NCI-H1105 (cell line): ENCODE results near the gene IL1RAP.

ENCODE experiments used
- DNase-seq: peaks from one replicate; lab custom pipeline; 2025; lab: John Stamatoyannopoulos, UW

The IL1RAP gene

DNA sequence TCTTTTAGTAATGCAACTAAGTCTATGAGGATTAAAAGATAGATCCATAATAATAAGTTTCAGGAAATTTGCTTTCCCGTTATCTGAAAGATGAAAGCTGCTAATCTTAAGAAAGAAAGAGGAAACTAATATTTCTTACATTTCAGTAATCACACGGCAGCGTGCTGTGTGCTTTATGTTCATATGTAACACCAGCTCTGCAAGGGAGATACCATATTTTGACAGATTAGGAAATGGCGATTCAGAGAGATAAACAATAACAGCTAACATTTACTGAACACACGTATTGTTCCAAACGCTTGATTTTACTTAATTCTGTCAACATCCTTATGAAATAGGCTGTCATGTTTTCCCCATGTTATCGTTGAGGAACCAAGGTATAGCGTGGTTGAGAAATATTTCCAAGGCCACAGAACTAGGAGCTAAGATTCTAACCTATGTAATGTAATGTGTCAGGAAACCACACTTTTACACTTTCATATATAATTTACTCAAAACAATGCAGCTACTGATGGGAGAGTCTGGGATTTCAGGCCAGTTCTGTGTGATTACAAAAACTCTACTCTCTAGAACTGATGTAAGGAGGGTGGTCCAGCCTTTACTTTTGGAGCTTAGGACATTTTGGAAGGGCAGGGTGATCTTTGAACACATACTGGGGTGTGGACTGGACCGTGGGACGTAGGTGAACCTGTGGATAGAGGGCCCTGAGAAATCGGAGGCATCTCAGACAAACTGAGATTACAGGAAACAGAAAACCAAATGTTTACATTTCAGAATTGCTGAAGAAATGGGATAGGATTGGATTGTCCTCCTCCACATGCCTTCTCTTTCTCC, 100.6 kb downstream of the IL1RAP start:
- no peak for DNase-seq

DNA sequence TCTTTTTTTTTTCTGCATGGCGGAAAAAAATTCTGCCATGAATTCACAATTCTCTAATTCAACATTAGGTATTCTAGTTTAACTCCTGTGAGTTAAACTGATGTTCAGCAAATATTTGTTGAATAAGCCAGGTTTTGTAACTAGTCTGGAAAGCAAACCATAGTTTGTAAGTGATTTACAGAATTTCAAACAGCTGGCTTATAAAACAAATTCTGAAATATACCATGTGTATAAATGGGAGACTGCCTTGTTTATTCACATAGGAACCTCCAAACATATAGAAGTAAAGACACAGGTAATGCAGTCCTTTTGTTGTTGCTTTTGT, 101.1 kb downstream of the IL1RAP start:
- no peak for DNase-seq

DNA sequence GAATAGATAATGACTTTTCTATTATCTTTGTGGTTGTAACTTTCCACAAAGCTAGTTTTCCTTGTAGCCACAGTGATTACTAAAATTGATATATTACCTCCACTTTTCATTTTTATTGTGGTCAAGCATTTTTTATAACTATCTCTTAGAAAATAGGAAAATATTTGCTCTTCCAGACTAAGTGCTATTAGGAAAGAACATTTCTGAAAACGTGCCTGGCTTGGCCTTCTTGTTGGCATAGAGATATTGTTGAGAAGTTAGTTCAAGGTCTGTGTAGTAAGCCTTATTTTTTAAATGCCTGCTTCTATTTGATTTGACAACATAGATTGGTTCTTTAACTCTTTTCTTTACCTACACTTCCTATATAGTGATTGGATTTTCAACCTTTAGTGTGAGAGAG, 101.7 kb downstream of the IL1RAP start:
- no peak for DNase-seq

DNA sequence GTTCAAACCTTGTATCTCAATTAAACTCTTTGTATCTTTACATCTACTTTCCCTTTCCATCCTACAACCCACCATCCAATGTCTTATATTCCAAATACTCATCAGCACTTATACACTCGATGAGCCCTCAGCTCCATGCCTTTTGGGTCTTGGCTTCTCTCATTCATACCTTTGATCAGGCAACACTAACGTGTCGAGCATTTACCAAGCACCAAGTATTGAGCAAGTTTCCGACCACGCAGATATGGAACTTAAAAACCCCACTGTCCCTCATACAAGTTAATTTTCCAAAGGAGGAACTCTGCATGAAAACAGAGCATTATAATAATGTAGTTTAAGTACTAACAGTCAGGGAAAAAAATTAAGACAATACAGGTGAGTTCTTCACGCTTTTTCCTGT, 102.8 kb downstream of the IL1RAP start:
- no peak for DNase-seq

DNA sequence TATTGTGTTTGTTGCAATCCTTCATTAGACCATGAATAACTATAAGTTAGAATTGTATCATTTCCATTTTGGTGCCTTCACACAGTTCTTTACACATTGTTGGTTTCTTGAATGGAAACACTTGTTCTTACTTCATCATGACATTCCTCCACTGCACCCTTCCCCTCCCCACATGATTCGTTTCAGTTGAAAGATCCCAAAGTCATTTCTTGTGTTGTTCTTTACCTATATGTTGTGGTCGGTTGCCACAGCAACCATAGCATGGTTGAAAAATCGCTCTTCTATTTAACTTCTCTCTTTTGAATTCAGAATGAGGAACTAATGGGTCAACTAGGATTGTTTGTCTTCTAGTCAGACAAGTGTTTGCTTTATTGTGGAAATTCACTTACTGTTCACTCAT, 103.3 kb downstream of the IL1RAP start:
- no peak for DNase-seq

DNA sequence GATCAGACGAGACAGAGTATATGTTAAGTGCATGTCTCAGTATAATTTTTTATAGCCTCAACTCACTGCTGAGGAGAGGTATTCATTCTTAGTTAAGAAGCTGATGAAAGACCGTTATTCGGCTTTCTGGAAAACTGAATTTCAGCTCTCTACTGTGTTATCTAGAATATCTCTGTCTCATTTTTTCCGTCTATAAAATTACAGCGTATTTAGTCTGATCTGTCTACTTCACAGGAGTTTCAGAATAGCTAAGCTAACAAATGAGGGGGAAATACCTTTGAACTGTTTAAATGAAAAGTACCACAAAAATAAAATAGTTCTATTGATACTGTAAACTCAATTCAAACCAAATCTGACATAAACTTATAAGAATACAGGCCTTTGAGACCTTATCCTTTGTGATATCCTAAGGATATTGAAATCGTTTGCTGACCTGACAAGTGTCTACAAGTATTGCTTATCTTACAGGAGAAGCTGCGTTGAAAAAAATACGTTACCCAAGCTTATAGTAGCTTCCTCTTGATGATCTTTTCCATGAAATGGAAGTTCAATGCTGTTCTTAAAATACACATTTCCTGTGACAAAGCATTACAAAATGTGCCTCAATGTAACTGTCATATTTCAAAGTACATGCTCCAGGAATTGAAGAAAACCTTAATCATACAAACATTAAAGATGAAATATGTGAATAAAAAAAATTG, 104.6 kb downstream of the IL1RAP start:
- DNase-seq: no peak

DNA sequence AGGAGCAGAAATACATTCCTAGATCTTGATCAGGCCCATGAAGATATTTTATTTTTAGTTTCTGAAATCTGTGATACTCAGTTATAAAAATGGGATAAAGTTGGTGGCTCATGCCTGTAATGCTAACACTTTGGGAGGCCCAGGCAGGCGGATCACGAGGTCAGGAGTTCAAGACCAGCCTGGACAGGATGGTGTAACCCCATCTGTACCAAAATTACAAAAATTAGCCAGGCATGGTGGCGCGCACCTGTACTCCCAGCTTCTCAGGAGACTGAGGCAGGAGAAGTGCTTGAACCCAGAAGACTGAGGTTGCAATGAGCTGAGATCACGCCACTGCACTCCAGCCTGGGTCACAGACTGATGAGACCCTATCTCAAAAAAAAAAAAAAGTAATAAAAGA, 105.5 kb downstream of the IL1RAP start:
- DNase-seq: no peak

DNA sequence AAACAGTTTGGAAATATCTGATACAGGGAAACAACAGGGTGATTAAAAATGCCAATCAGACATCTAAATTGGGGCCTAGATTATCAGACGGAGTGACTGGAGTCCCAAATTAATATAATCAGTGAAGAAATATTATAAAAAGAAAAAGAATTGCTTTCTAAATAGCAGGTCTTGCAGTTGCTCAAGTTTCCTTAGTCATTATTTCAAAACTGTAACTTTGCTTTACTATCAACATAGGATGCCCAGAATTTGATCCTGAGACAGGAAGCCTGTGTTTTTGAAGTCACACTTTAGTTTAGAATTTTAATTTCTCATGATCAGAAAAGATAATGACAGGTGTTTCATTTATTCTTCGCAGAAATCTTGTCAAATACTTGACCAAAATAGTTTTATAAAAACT, 105.9 kb downstream of the IL1RAP start:
- no peak for DNase-seq

DNA sequence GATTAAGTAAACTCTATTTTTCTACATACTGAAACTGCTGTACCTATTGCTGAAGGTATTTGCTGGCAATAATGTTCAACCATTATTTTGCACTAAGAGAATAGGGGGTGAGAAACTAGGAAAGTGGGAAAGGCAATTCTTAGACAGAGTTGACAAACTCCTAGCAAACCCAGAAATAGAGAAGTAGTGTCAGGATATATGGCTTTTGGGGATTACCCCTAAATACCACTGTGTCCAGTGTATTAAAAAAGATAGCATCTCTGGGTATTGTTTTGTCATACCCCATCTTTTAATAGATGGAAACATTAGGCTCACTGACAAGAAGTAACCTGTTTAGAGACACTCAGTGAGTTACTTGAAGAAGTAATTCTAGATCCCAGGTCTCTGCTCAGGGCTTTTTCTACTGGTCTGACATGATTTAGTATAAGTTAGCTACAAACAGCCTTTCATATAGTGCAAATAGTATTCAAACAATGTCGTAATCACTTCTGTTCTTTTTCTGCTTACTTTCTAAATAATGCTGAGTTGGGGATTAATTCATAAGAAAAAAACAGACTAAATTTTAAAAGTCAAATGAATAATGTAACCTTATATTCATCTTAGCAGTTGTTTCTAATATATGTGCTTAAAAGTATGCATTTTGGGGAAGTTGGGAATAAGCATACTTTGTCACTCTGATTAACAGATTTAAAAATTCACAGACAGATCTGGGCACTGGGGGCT, 107.2 kb downstream of the IL1RAP start:
- DNase-seq: no peak

DNA sequence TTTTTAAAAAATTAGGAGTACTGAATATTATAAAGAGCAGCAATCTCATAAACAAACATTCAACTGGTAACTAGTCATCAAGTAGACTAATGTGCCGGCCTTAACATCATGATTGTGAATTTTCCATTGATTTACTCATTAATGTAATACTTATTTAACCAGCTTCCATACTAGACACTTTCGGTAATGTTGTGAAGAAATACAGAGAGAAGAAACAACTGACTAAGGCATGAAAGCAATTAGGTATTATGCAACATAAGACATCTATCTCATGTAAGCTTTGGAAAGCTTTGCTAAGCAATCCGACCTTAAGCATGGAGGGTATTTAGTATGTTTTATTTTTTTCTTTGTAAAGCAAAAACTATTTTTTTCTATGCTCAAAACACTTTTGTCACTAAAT, 108.0 kb downstream of the IL1RAP start:
- DNase-seq: no peak

DNA sequence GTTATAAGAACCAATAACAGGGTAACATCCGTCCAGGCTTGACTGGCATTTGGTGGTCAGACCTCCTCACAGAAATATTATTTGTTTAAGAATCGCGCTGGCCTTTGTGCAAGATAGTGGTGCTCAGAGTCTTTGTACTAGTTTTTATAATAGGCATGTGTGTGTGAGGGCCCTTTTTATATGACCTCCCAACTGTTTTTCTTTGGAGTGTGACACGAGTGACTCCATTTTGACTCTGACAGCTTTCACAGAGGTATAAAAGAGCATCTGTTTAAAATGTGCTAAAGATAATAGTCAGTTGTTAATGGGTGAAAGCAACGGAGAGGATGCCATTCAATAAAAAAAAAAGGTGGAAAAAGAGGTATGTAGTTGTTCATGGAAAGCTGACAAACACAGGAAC, 110.4 kb downstream of the IL1RAP start:
- no peak for DNase-seq

DNA sequence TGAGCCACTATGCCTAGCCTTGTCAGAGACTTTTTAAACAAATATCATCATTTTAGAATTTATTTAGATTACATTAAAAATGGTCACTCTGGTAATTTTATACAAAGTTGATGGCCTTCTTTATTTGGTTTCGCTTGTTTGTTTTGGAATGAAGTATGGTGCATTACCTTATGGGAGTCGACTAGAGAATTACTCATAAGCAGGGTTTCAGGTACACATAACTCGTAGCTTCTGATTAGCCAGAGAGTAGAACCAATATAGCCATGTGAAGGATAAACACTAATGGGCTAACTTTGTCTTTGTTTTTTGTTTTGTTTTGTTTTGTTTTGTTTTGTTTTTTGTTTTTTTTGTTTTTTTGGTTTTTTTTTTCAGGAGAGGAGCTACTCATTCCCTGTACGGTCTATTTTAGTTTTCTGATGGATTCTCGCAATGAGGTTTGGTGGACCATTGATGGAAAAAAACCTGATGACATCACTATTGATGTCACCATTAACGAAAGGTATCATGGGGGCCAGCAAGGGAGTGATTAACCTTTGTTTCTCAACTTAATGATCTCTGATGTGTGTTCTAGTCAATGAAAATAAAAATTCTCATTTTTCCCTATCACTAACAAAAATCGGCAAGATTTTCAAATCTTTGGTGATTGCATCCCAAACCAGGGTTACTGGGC, 113.2 kb downstream of the IL1RAP start:
- DNase-seq: no peak

DNA sequence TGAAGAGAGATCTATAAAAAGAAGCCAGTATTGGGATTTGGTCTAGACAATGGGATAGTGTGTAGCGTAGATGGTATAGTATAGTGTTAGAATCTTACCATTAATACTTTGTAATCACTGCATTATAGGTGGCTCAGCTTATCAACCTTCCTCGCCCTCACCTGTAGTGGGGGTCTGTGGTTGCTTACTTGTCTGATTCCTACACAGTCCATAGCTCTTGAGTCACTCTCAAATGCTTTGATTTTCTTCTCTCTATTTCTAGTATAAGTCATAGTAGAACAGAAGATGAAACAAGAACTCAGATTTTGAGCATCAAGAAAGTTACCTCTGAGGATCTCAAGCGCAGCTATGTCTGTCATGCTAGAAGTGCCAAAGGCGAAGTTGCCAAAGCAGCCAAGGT, 115.2 kb downstream of the IL1RAP start:
- DNase-seq: no peak

DNA sequence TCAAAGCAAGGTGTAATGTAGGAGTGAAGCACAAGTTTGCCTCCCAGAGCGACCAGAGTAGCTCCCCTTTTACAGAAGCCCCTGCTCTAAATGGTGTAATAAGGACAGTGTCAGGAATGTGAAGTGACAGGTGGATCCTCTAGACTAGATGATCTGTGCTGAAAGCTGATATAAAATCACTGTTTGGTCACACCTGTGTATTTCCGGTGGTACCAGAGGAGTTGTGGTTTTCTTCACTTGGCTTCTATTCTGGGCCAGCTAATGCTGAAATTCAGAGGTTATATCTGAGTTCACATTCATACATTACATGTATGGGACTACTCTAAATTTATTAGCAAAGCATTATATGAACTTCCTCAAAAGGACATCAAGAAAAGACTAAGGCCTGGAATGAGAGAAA, 117.4 kb downstream of the IL1RAP start:
- no peak for DNase-seq

DNA sequence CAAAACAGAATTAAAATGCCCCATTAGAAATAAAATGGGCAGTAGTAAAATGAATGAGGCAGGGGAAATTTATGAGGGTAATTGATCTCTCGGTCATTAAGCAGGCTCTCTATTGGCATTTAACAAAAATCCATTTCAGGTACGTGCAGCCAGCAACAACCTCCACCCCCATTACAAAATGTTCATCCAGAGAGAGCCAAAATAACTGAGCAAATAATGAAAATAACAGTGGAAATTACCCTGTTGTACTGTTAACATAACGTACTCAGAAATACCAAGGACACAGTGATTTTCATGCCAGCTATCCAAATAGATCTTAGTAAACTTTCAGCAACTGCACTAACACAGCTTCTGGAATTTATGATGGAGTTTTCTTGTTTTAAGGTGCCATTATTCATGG, 127.7 kb downstream of the IL1RAP start:
- DNase-seq: no peak

DNA sequence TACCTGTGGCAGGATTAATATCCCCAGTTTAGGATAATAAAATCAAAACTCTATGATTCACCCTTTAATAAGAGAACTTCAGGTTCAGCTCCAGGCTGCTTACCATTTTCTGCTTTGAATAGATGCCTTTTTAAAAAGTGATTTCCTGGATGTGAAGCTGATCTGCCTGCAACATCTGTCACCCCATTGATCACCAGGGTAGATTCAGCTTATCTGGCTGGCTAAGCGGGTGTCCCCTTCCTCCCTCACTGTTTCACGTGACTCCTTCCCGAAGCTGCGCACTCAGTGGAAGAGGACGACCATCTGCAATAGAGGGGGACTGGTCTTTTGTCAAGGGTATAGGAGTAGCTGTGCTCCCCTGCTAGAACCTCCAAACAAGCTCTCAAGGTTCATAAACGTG, 128.1 kb downstream of the IL1RAP start:
- DNase-seq: no peak

DNA sequence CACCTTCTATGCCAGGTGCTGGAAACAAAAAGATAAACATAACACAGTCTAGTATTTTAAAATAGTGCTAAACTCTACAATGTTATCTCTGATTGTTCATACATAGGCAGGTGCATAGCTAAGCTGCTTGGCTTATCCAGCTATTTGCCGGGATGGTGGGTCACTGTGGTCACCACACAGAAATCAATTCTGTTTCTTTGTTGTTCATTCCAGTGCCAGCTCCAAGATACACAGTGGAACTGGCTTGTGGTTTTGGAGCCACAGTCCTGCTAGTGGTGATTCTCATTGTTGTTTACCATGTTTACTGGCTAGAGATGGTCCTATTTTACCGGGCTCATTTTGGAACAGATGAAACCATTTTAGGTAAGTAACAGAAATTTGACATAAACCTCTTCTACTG, 130.2 kb downstream of the IL1RAP start:
- DNase-seq: no peak

DNA sequence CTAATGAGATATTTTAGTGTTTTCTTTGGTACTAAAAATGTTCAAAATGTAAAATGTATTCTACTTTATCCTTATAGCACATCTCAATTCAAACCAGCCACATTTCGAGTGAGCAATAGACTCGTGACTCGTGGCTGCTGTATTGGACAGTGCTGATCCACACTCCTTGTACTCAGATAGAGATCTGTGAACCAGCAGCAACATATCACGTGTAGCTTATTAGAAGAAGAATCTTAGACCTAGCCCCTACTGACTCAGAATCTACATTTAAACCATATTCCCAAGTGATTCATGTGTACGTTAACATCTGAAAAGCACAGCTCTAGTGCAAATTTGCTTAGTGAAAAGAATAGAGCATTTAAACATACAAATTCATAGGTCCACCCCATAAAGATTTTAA, 130.9 kb downstream of the IL1RAP start:
- DNase-seq: no peak

DNA sequence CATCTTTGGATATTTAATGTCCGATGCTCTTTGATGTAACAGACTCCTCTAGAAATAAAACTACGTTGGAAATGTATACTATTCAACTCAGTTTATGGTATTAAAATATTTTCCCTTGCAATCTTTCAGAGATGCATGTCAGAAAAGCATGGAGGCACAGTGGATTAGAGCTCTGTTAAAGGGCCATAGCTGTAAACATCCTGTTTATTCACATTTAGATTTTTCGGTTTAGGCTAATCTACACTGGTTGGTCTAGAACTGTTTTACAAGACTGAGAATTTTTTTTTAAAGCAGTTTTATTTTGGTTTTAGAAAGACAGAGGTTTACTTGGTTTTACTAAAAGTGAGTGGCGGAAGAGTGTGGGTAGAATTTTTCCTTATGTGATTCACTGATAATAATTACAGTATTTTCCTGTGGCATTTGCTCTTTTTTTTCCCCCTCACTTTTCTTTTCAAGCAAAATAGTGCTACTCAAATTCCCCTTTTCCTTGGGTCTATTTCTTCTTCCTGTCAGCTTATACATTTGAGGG, 132.1 kb downstream of the IL1RAP start:
- DNase-seq: no peak

DNA sequence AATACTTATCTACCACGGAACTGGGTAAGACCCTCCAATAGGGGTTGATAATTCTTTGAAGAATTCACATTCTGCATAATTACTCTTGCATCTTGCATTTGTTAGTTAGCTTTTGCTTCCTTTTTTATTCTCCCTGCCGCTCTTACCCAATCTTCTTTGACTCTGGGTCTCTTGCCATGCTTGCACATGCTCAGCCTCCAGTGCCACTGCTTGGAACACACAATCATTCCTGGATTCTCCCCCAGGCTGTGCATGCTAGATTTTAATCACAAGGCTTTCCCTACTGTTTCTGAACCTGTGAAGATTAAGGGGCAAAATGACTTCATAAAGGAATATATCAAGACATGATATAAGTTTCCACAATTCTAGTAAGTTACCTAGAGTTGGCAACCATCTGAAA, 133.1 kb downstream of the IL1RAP start:
- DNase-seq: no peak

DNA sequence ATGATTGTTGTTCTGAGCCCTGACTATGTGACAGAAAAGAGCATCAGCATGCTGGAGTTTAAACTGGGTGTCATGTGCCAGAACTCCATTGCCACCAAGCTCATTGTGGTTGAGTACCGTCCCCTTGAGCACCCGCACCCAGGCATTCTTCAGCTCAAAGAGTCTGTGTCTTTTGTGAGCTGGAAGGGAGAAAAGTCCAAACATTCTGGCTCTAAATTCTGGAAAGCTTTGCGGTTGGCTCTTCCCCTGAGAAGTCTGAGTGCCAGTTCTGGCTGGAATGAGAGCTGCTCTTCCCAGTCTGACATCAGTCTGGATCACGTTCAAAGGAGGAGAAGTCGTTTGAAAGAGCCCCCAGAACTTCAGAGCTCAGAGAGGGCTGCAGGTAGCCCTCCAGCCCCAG, 142.0 kb downstream of the IL1RAP start:
- DNase-seq: no peak

DNA sequence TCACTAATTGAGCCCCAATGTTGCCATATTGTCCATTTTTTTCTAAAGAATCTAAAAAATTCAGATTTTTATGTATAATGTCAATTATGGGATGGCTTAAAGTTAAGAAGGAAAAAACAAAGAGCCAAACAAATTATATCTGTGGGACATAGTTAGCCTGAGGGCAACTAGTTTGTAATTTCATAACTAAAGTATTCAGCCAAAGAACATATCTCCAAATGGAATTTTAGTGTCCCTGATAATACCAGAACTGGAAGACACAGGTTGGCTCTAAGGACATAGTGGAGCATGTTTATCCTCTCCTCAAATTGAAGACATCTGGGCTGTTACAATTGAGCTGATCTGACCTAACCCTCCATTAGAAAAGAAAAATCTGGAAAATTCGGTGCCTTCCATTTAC, 144.2 kb downstream of the IL1RAP start:
- no peak for DNase-seq
